Caco-2 (cell line): ENCODE measurements around the gene BABAM2. TPM values are rescaled to one million over a fixed set of nuclear protein-coding genes. Genes with fewer than 3 reads are reported as not detected.
"Not testable (repeated sequence)": the region's sequence is repeated elsewhere in the genome, so short reads cannot be mapped to it uniquely, and the experiment has no call there.

Experiments
- BruUV-seq: library from RNA; stranded (reverse); fragments of 400-500 nt; replicated peaks from 2 replicates; lab custom pipeline; 2021; lab: Mats Ljungman, UMichigan
- CTCF ChIA-PET: fragments of 300-600 bp; sonication (Branson Sonifier 250); formaldehyde crosslinking; loops from one replicate; lab custom pipeline; 2022; ENCODE audit warnings: antibody characterized with exemption; lab: Charles Lee
- POLR2A ChIA-PET: fragments of 300-600 bp; sonication (Branson Sonifier 250); formaldehyde crosslinking; loops from one replicate; lab custom pipeline; 2022; ENCODE audit warnings: antibody characterized with exemption; lab: Charles Lee
- DNase-seq, 2 experiments: peaks; one replicate each; pipeline versions ENCODE4 v3.0.0 to v3.0.0-alpha.2; 2020 to 2022
- H3K27me3 ChIP-seq: replicated peaks from 2 replicates; pipeline ENCODE4 v1.6.0; 2011; ENCODE audit warnings: low read length; ENCODE audit not compliant: control insufficient read depth, insufficient read depth
- H3K36me3 ChIP-seq: 2 replicates; pipeline ENCODE4 v1.5.1; 2011; ENCODE audit warnings: low read length; ENCODE audit not compliant: control insufficient read depth, insufficient read depth
- H3K4me1 ChIP-seq: fragments of 250-450 bp; sonication (Bioruptor Pico); 2 replicates; pipeline ENCODE4 v1.5.1; 2020; ENCODE audit warnings: mild to moderate bottlenecking
- H3K4me3 ChIP-seq: 2 replicates; pipeline ENCODE4 v1.5.1; 2011; ENCODE audit warnings: low read depth, mild to moderate bottlenecking, control low read depth, low read length
- H3K9me3 ChIP-seq: fragments of 250-450 bp; sonication (Bioruptor Pico); 2 replicates; pipeline ENCODE4 v1.5.1; 2020; ENCODE audit warnings: mild to moderate bottlenecking, moderate library complexity
- H3K27ac Mint-ChIP-seq: one replicate; pipeline ENCODE4 v1.8.0; 2022; ENCODE audit warnings: mixed read lengths; ENCODE audit not compliant: unreplicated experiment
- H3K27me3 Mint-ChIP-seq: one replicate; pipeline ENCODE4 v1.8.0; 2022; ENCODE audit warnings: mixed read lengths; ENCODE audit not compliant: insufficient read depth, unreplicated experiment
- H3K36me3 Mint-ChIP-seq: one replicate; pipeline ENCODE4 v1.8.0; 2022; ENCODE audit warnings: mild to moderate bottlenecking, mixed read lengths; ENCODE audit not compliant: insufficient read depth, unreplicated experiment
- H3K4me1 Mint-ChIP-seq: one replicate; pipeline ENCODE4 v1.8.0; 2022; ENCODE audit warnings: low read depth, mixed read lengths; ENCODE audit not compliant: unreplicated experiment
- H3K4me3 Mint-ChIP-seq: one replicate; pipeline ENCODE4 v1.8.0; 2022; ENCODE audit warnings: mild to moderate bottlenecking, moderate library complexity, mixed read lengths; ENCODE audit not compliant: unreplicated experiment
- H3K9me3 Mint-ChIP-seq: one replicate; pipeline ENCODE4 v1.8.0; 2022; ENCODE audit warnings: mixed read lengths; ENCODE audit not compliant: unreplicated experiment
- intact Hi-C: fragments of 100-400 bp; cut with micrococcal nuclease; formaldehyde crosslinking; loops from one replicate; pipeline ENCODE4 v1.10.0; 2022; ENCODE audit not compliant: unreplicated experiment
- total RNA-seq: library from RNA; stranded (reverse); gene quantifications from 2 replicates; pipeline ENCODE4 v1.2.3, GENCODE V29; 2022
- TF ChIP-seq, protein P1 (sequence below), 2 experiments: fragments of 200-600 bp in 1 of 2; IDR thresholded peaks; 1 replicate in 1 of 2; 2 replicates in 1 of 2; pipeline versions ENCODE4 v1.5.1 to v1.8.0; 2011 to 2022; ENCODE audit warnings: antibody characterized with exemption in 1 of 2, control low read depth in 1 of 2, inconsistent platforms in 1 of 2, low read depth in 1 of 2, low read length in 1 of 2, mild to moderate bottlenecking in 1 of 2, moderate library complexity in 1 of 2; ENCODE audit not compliant: insufficient read depth in 1 of 2, severe bottlenecking in 1 of 2, unreplicated experiment in 1 of 2

BABAM2 gene
- total RNA-seq, 1 experiment from 2014 or later, result 57.3 TPM

DNA sequence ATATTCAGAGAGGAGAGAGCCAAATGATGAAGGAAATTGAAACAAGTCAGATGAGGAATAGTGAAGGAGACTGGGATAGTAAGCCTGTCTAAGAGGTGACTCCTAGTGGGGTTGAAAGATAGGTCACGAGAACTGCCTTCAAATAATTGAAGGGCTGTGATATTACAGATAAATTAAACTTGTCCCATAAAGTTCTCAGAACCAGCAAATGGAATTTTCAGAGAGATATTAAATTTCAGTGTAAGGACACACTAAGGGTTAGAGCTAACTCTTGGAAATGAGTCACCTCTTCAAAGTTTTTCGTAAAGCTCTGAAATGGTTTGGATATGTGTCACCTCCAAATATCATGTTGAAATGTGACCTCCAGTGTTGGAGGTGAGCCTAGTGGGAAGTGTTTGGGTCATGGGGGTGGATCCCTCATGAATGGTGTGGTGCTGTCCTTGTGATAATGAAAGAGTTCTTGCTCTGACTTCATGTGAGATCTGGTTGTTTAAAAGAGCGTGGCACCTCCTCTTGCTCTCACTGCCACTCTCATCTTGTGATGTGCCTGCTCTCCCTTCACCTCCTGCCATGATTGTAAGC lies 87.3 kb downstream of the BABAM2 start:
- Mint-ChIP-seq H3K4me1 (no peaks in the 10 kb centered on the region), H3K9me3 (no peaks in the 10 kb centered on the region), H3K4me3 (no peak overlapping the region), H3K27me3 (no peaks in the 10 kb centered on the region), H3K36me3 (no peaks in the 10 kb centered on the region), H3K27ac (no peak overlapping the region)
- no peak for DNase-seq
- Histone ChIP-seq H3K27me3 (no peaks in the 10 kb centered on the region), H3K4me1 (no peaks in the 10 kb centered on the region), H3K36me3 (no peaks in the 10 kb centered on the region), H3K4me3 (no peak overlapping the region), H3K9me3 (no peaks in the 10 kb centered on the region)
- BruUV-seq, result no TSS peak
- TF ChIP-seq, protein P1, sequence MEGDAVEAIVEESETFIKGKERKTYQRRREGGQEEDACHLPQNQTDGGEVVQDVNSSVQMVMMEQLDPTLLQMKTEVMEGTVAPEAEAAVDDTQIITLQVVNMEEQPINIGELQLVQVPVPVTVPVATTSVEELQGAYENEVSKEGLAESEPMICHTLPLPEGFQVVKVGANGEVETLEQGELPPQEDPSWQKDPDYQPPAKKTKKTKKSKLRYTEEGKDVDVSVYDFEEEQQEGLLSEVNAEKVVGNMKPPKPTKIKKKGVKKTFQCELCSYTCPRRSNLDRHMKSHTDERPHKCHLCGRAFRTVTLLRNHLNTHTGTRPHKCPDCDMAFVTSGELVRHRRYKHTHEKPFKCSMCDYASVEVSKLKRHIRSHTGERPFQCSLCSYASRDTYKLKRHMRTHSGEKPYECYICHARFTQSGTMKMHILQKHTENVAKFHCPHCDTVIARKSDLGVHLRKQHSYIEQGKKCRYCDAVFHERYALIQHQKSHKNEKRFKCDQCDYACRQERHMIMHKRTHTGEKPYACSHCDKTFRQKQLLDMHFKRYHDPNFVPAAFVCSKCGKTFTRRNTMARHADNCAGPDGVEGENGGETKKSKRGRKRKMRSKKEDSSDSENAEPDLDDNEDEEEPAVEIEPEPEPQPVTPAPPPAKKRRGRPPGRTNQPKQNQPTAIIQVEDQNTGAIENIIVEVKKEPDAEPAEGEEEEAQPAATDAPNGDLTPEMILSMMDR (IDR thresholded peaks at IDR 0.05; ENCODE audit: insufficient read depth in 1 of 2, low read depth in 1 of 2, low read length in 1 of 2, severe bottlenecking in 1 of 2, unreplicated experiment in 1 of 2), result no peak
- POLR2A ChIA-PET, result interaction anchor here (0.6 kb wide), 1 partner anchor 301 kb away, joined by 4 read pairs; no protein-coding TSS in a partner anchor
- intact Hi-C loops, result loop anchor here (5.0 to 10.0 kb wide), 2 partner anchors 89 to 273 kb away; no protein-coding TSS in a partner anchor
- CTCF ChIA-PET, result no interaction called here

DNA sequence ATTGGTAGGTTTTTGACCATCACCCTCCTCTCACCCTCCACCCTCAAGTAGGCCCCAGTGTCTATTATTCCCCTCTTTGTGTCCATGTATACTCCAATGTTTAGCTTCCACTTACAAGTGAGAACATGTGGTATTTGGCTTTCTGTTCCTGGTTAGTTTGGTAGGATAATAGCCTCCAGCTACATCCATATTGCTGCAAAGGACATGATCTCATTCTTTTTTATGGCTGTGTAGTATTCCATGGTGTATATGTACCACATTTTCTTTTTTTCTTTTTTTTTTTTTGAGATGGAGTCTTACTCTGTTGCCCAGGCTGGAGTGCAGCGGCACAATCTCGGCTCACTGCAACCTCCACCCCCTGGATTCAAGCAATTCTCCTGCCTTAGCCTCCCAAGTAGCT lies 88.2 kb downstream of the BABAM2 start:
- H3K27ac Mint-ChIP-seq, CTCF ChIA-PET, H3K9me3 Mint-ChIP-seq, H3K27me3 ChIP-seq, BruUV-seq, H3K4me1 Mint-ChIP-seq, H3K27me3 Mint-ChIP-seq, H3K36me3 Mint-ChIP-seq, POLR2A ChIA-PET, DNase-seq, H3K4me1 ChIP-seq, H3K36me3 ChIP-seq, H3K4me3 ChIP-seq, H3K9me3 ChIP-seq, H3K4me3 Mint-ChIP-seq: not testable (repeated sequence)
- intact Hi-C loops, result loop anchor here (5.0 to 10.0 kb wide), 2 partner anchors 89 to 274 kb away; no protein-coding TSS in a partner anchor

DNA sequence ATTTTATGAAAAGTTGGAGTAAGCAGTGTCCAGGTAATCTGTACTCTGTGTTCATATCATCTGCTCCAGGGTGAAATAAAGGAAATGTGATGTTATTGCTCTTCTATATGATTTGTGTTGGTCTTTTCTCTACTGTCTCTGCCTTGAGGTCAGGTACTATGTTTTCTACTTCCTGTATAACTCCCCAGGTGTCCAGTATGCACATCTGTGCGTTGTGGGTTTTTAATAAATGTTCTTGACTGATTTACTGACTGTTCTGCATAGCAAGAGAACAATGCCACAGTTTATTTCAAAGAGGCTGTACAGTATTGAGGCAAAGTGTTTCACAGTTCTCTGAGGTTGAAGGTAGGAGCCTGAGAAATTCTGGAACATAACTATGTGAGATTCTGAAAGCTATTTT lies 89.7 kb downstream of the BABAM2 start:
- Histone ChIP-seq H3K36me3 (no peaks in the 10 kb centered on the region), H3K4me3 (no peak overlapping the region), H3K27me3 (no peaks in the 10 kb centered on the region), H3K4me1 (no peaks in the 10 kb centered on the region), H3K9me3 (no peaks in the 10 kb centered on the region)
- Mint-ChIP-seq H3K4me3 (no peak overlapping the region), H3K27me3 (no peaks in the 10 kb centered on the region), H3K9me3 (no peaks in the 10 kb centered on the region), H3K4me1 (no peaks in the 10 kb centered on the region), H3K27ac (no peak overlapping the region), H3K36me3 (no peaks in the 10 kb centered on the region)
- CTCF ChIA-PET, result no interaction called here
- TF ChIP-seq, protein P1 (IDR thresholded peaks at IDR 0.05; ENCODE audit: insufficient read depth in 1 of 2, low read depth in 1 of 2, low read length in 1 of 2, severe bottlenecking in 1 of 2, unreplicated experiment in 1 of 2), result no peak
- POLR2A ChIA-PET, result no interaction called here
- intact Hi-C loops, result no loop called here
- no peak for DNase-seq
- BruUV-seq, result no TSS peak
